HEK293T (cell line): ENCODE results near the gene BBC3.

Experiments
- ARNT ChIP-seq: fragments of 450-650 bp; IDR thresholded peaks from 2 replicates; pipeline ENCODE4 v1.6.1; 2017; ENCODE audit warnings: mild to moderate bottlenecking
- CTBP1 ChIP-seq: fragments of 450-650 bp; IDR thresholded peaks from 2 replicates; pipeline ENCODE4 v1.6.1; 2016; ENCODE audit warnings: borderline replicate concordance
- FOXK2 ChIP-seq: fragments of 450-650 bp; IDR thresholded peaks from 2 replicates; pipeline ENCODE4 v1.6.1; 2016; ENCODE audit warnings: mild to moderate bottlenecking
- HDGF ChIP-seq: fragments of 450-650 bp; IDR thresholded peaks from 2 replicates; pipeline ENCODE4 v1.6.1; 2017; ENCODE audit warnings: antibody characterized with exemption, borderline replicate concordance
- LEF1 ChIP-seq: fragments of 450-650 bp; IDR thresholded peaks from 2 replicates; pipeline ENCODE4 v1.6.1; 2017; ENCODE audit warnings: mild to moderate bottlenecking, borderline replicate concordance
- NFRKB ChIP-seq: fragments of 450-650 bp; IDR thresholded peaks from 2 replicates; pipeline ENCODE4 v1.6.1; 2016; ENCODE audit warnings: mild to moderate bottlenecking, moderate library complexity
- SP1 ChIP-seq: fragments of 450-650 bp; IDR thresholded peaks from 2 replicates; pipeline ENCODE4 v1.6.1; 2017

DNA sequence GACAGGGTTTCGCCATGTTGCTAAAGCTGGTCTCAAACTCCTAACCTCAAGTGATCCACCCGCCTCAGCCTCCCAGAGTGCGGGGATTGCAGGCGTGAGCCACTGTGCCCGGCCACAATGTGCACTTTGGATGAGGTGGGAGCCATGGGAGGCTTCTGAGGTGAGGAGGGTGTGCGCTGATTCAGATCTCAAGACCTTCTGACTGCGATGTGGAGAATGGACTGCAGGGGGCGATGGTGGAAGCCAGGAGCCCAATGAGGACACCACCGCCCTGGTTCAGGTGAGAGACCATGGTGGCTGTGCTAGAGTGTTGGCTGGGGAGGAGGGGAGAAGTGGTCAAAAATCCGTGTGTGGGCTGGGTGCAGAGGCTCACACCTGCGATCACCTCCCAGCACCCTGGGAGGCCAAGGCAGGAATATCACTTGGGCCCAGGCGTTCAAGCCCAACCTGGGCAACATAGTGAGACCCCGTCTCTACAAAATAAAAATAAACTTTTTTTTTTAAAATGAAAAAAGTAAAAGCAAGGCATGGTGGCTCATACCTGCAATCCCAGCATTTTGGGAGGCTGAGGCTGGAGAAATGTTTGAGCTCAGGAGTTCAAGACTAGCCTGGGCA lies 49.3 kb upstream of the BBC3 start:
- TF ChIP-seq FOXK2 (no peak), CTBP1 (no peak), SP1 (no peak), ARNT (no peak), HDGF (no peak), LEF1 (no peak), NFRKB (no peak)
